CD1c-positive myeloid dendritic cell (primary cell): ENCODE measurements around the gene COL27A1.

Experiments used
- DNase-seq: peaks from one replicate; pipeline ENCODE4 v3.0.0-alpha.2; 2016; ENCODE audit errors: extremely low spot score

Gene COL27A1

GRCh38 chr9:114227288-114228015, 72.1 kb downstream of the COL27A1 start:
- no peak for DNase-seq

- no peak for DNase-seq
Observed at GRCh38 chr9:114228016-114228808, 72.9 kb downstream of the COL27A1 start.

DNA sequence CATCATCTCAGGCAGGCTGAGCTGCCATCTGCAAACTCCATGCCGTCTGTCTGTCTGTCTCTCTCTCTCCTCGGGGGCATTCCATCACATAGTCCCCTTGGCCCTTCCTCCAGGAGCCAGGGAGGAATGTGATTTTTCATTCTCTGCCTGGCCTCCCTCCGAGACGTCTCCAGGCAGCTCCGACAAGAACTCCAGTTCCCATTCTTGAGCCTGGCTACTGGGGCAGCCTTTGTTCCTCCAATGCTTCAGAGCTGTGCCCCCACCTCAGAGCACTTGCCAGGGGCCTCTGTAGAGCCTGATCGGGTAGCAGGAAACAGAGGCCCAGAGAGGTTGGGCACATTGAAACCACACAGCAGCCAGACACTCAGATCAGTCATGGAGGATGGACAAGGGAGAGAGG, 74.0 kb downstream of the COL27A1 start:
- DNase-seq = no peak

DNA sequence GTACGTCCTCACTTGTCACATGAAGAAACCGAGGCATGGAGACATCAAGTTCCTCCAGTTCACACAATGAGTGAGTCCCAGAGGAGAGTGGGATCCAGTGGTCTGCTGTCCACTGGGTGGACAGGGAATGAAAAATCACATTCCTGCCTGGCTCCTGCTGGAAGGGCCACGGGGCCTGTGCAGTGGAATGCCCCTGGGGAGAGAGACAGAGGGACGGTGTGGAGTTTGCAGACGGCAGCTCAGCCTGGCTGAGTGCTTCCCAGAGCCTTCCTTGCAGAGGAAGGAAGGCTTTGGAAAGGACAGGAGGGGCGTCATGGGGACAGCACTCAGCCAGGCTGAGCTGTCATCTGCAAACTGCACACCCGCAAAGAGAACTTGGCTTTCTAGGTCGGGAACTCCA, 74.7 kb downstream of the COL27A1 start:
- DNase-seq = no peak

DNA sequence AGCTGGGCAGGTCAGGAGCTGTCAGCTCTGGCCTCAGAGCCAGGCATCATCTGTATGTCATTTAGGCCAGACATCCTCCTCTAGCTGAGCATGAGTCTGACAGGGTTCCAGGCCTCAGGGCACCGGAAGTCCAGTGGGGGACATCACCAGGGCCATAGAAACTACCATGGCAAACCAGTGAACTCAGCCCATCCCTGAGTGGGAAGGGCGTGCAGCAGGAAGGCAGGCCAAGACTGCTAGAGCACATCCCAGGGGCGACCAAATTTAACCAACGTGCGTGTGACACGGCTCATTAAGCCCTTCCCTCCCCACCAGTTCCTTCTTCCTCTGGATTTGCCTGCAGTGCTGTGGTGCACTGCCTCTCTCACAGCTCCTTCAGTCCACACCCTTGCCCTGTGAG, 75.9 kb downstream of the COL27A1 start:
- DNase-seq = no peak

GRCh38 chr9:114231719-114232449, 76.5 kb downstream of the COL27A1 start:
- no peak for DNase-seq

DNA sequence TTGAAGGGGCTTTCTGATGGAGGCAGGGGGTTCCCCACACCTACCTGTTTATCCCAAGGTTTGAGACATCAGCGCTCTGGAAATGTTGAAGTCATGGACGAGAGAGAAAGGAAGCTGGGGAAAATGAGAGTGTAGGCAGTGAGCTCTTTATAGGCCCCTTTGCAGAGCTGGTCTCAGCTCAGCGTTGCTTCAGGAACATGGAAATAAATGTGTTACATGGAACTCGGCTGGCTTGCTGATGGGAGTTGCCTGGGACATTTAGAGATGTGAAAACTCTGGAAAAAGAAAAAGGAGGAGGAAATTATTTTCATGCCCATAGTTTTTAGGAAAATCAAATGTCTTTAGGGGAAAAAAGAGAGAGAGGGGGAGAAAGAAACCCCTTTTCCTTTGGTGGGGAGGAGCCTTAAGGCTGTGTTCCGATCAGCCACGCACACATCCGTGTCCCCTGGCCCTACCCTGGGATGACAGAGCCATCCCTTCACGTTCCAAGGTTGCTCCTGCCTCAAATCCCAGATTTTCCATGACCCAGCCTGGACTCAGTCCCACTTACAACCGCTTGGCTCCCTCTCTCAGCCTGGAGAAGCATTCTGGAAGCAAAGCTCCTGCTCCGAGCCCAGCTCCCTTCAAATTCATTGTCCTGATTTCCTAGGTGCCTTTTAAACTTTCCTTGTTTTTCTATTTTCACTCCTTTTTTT, 78.3 kb downstream of the COL27A1 start:
- no peak for DNase-seq

DNA sequence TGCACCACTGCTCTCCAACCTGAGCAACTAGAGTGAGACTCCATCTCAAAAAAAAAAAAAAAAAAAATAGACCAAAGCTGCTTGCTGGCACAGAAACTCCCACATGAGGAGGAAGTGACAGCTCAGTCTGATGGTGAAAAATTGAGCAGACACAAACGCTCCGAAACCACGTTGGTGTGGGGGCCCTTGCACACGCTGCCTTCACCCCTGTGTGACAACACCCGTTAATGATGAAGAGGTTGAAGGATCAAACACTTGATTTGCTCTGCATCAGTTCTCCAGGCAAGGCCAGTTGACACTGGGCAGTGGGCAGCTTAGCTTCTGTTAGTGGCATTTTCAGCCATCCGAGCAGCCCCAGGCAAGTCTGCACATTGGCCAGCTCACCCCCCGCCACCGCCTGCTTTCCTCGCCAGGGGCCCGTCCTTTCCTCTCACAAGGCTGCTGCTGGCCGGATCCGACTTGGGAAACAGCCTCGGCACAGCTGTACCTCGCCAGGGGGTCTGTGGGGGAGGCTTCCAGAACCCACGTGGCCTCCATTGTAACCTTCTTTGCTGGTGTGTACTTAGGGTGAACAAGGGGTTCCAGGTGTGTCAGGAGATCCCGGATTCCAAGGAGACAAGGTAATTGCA, 79.8 kb downstream of the COL27A1 start:
- peak; percentile 13 for DNase-seq

DNA sequence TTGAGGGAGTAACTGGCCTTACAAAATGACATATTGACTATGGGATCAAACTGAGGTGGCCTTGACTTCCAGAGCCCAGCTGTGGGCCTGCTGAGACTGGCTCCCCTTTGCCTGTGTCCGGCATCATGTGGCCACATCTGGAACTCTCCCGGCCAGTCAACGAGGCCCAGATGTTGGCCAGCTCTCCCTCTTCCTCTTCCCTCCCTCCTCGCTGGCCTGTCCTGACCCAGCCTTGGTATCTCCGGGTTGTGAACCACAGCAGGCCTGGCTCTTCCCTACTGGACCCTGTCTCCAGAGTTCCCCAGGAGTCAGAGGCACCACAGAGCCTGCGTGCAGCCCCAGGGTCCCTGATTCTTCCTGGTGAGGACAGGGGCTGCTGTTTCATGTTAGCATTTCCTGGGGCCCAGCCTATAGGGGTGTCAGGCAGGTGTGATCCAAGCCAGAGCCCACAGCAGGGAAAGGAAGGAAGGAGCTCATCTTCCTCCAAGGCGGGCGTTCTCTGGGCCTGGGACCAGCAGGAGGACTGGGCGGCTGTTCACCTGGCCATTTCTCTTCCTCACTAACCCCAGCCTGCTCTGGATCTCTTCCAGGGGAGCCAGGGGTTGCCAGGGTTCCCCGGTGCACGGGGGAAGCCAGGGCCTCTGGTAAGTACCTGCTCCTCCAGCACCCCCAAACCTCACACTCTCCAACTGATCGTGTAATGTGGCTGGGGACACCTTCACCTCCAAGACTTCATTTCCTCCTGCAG, 81.2 kb downstream of the COL27A1 start:
- no peak for DNase-seq

DNA sequence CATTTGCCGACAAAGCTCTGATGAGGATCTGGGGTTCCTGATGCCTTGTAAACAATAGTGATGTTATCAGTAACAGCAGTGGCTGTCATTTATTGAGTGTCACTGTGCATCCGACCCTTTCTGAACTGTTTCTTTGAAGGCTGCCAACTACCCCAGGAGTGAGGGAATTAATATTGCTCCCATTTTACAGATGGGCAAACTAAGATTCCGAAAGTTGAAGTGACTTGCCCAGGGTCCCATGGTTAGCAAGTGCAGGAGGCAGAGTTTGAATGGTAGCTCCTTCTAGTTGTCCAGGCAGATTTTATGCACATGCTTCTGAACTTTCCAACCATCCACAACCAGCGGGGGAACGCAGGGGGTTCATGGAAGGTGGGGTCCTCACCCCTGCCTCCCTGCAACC, 81.9 kb downstream of the COL27A1 start:
- DNase-seq = no peak

DNA sequence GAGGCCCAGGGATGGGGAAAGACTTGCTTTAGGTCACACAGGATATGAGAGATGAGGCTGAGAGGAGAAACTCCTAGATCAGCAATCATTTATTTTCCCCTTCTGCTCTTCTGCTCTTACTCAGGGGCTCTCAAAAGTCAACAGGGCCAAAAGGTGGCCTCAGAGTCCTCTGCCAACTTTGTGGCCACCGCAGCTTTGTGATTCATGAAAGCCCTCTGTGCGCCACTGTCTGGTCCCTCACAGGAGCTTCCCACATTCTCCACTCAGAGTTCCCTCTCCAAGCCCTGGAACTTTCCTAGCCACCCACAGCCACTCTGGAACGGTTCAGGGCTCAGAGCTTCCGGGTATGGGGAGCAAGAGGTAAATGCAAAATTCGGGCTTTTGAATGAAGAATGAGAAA, 82.4 kb downstream of the COL27A1 start:
- DNase-seq = no peak

GRCh38 chr9:114238472-114238871, 83.1 kb downstream of the COL27A1 start:
- DNase-seq = no peak

DNA sequence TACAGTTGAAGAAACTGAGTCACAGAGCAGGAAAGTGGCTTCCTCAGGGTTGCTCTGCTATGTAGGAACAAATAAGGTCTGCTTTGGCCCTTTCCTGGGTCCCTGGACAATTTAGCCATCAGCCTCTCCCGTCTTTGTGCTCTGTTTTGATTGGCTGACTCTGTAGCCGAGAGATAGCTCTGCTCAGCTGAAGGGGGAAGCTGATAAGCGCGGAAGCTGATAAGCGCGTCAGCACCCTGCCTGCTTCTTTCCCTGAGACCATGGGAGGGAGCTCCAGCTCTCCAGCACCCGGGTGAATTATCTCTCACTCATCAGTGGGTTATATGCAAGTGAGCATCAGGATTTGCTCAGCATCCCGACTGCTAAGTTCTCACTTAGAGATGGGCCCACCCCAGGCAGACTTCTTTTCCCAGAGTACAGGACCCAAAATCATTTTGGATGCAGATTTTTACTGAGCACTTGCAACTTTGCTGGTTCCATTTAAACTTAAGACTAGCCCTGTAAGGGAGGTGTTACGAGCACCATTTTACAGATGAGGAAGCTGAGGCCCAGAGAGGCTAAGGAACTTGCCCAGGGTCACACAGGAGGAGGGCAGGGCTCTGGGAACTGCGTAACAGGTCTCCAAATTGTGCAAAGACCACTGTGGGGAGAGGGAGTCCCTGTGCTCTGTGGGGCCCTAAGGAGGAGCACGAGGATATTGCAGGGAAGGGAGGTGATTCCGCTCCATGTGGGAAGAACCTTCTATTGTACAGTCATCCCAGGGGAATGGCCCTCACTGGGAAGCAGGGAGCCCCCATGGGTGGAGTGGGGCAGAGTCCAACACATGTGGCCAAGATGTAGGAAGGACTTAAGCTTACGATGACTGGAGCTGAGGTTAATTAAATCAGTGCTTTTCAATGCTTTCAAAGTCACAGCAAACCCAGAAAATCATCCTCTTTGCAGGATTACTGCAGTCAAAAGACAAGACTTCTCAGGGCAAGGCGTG, 83.8 kb downstream of the COL27A1 start:
- DNase-seq = no peak

- no peak for DNase-seq
Observed at GRCh38 chr9:114240216-114240615, 84.9 kb downstream of the COL27A1 start.

- no peak for DNase-seq
Observed at GRCh38 chr9:114240647-114241558, 85.6 kb downstream of the COL27A1 start.

- DNase-seq = no peak
Observed at GRCh38 chr9:114242837-114243236, 87.5 kb downstream of the COL27A1 start.

DNA sequence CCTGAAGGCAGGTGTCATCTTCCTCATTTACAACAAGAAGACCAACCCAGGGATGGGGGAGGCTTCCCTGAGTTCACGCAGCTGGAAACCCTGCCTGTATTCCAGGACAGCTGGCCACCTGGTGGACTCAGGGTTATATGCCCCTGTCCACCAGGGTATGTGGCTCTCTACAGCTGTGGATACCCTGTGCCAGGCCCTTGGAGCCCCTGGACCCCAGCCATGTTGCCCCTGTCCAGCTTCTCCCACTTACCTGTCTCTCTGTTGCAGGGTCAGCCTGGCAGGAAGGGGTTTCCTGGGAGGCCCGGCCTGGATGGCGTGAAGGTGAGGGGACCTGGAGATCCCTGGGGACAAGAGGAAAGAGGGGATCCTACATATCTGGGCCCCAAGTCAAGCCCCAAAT, 87.9 kb downstream of the COL27A1 start:
- DNase-seq = no peak

GRCh38 chr9:114244570-114244969, 89.2 kb downstream of the COL27A1 start:
- DNase-seq = no peak

GRCh38 chr9:114246558-114246957, 91.2 kb downstream of the COL27A1 start:
- DNase-seq = no peak
